Breast epithelium (tissue), 4 donors: ENCODE data around the gene MRPL43. TPM values are rescaled to one million over a fixed set of nuclear protein-coding genes. Genes with fewer than 3 reads are reported as not detected.

Experiments
- DNase-seq, 2 donors: peaks; one replicate each; pipeline ENCODE4 v3.0.0-alpha.2; 2019; ENCODE audit warnings: low spot score in 2 of 2
- H3K27ac ChIP-seq, 2 donors: fragments of 200-600 bp; sonication (generic) in 1 of 2; one replicate each; pipeline ENCODE4 v1.5.1; 2016 to 2019; ENCODE audit warnings: mild to moderate bottlenecking in 1 of 2
- H3K27me3 ChIP-seq, 2 donors: fragments of 200-600 bp; sonication (generic) in 1 of 2; one replicate each; pipeline versions ENCODE4 v1.5.1 to v1.6.0; 2017 to 2019; ENCODE audit warnings: control low read depth in 1 of 2, mild to moderate bottlenecking in 1 of 2
- H3K36me3 ChIP-seq: fragments of 200-600 bp; one replicate; pipeline ENCODE4 v1.5.1; 2019
- H3K4me1 ChIP-seq, 2 donors: fragments of 200-600 bp; sonication (generic); one replicate each; pipeline ENCODE4 v1.5.1; 2016 to 2019; ENCODE audit warnings: control low read depth in 1 of 2
- H3K4me3 ChIP-seq, 3 donors: fragments of 200-600 bp; sonication (generic); 1 replicate in 2 of 3; 2 replicates in 1 of 3; pipeline ENCODE4 v1.5.1; 2016 to 2019; ENCODE audit warnings: mild to moderate bottlenecking in 3 of 3, moderate library complexity in 2 of 3
- H3K9me3 ChIP-seq, 2 donors: fragments of 200-600 bp; sonication (generic) in 1 of 2; one replicate each; pipeline ENCODE4 v1.5.1; 2016 to 2019; ENCODE audit warnings: control low read depth in 1 of 2
- CTCF ChIP-seq, 3 donors: fragments of 450-650 bp; IDR thresholded peaks; one replicate each; pipeline ENCODE4 v1.5.1; 2016 to 2017; ENCODE audit warnings: antibody characterized with exemption in 3 of 3, mild to moderate bottlenecking in 3 of 3, moderate library complexity in 3 of 3
- POLR2A ChIP-seq: fragments of 450-650 bp; IDR thresholded peaks from one replicate; pipeline ENCODE4 v1.6.1; 2016; ENCODE audit warnings: antibody characterized with exemption, mild to moderate bottlenecking, moderate library complexity
- POLR2AphosphoS5 ChIP-seq, 3 donors: sonication (generic); formaldehyde crosslinking; IDR thresholded peaks; one replicate each; pipeline ENCODE4 v1.6.1; 2017; ENCODE audit warnings: antibody characterized with exemption in 3 of 3
- intact Hi-C: fragments of 100-400 bp; cut with DNase I; formaldehyde crosslinking; loops from one replicate; pipeline ENCODE4 v1.15.1; 2023; ENCODE audit warnings: low total_unique reads
- total RNA-seq, 3 donors: library from RNA; depleted of rRNA; stranded (reverse); fragments of >200 nt; gene quantifications; one replicate each; pipeline ENCODE4 v1.1.0, GENCODE V29; 2016

MRPL43 gene
- total RNA-seq, 3 donors from 2014 or later, result 75.4 to 104 (median 84.6) TPM

- no peak for TF ChIP-seq POLR2AphosphoS5 (IDR thresholded peaks at IDR 0.05)
- TF ChIP-seq CTCF (IDR thresholded peaks at IDR 0.05), result no peak
- TF ChIP-seq POLR2A, result no peak
- Histone ChIP-seq H3K36me3 (no peaks in the 10 kb centered on the region), H3K9me3 (no peaks in the 10 kb centered on the region)
Observed at GRCh38 chr10:100939763-100940344, 47.4 kb downstream of the MRPL43 start.

More at GRCh38 chr10:100939763-100940344, 47.4 kb downstream of the MRPL43 start:
- intact Hi-C loops, result no loop called here
- DNase-seq, result no peak
- Histone ChIP-seq H3K4me1 (no peaks in the 10 kb centered on the region), H3K27me3 (no peaks in the 10 kb centered on the region), H3K4me3 (no peak overlapping the region), H3K27ac (no peak overlapping the region)

Other genes starting within 250 kb of the MRPL43 start
- gene PAX2, start 241.9 kb downstream of the MRPL43 start, total RNA-seq, result under 1 TPM in 1 of 3 donors, not detected in 2; under 0.01 TPM
- 10 to 100 TPM; 24.8 to 34.2 (median 31.8) TPM for gene SLF2, start 74.5 kb downstream of the MRPL43 start, total RNA-seq
- gene SEMA4G, start 18.0 kb downstream of the MRPL43 start, total RNA-seq, result 1 to 10 TPM in 2 of 3 donors, under 1 TPM in 1; 0.48 to 2.9 (median 2.2) TPM
- gene TWNK, start within 50 bp of the MRPL43 start, total RNA-seq, result 1 to 10 TPM; 3.4 to 7.5 (median 5.3) TPM
- 10 to 100 TPM; 44.0 to 67.5 (median 61.3) TPM for gene LZTS2, start 12.3 kb upstream of the MRPL43 start, total RNA-seq
- gene PDZD7, start 43.6 kb upstream of the MRPL43 start, total RNA-seq, result 1 to 10 TPM in 1 of 3 donors, under 1 TPM in 2; 0.48 to 2.3 (median 0.66) TPM
- 10 to 100 TPM; 63.7 to 90.4 (median 75.7) TPM for gene SFXN3, start 43.7 kb upstream of the MRPL43 start, total RNA-seq
- gene KAZALD1, start 74.5 kb upstream of the MRPL43 start, total RNA-seq, result 1 to 10 TPM; 2.8 to 4.9 (median 4.5) TPM
- gene TLX1, start 143.8 kb upstream of the MRPL43 start, total RNA-seq, result not detected
- not detected for gene LBX1, start 242.0 kb upstream of the MRPL43 start, total RNA-seq